A549 (cell line): Measurements from ENCODE around the gene FBN2. TPM values are rescaled to one million over a fixed set of nuclear protein-coding genes. Genes with fewer than 3 reads are reported as not detected.

Experiments used
- ATAC-seq, 2 experiments: fragments of 200-7000 bp in 1 of 2; fragments of >200 bp in 1 of 2; cut with Nextera tagmentation in 1 of 2; cut with Tn5 transposase in 1 of 2; 3 replicates each; pipeline versions ENCODE4 v1.8.0 to v1.9.1; 2018 to 2020; ENCODE audit warnings: mild to moderate bottlenecking in 1 of 2, moderate library complexity in 1 of 2
- CTCF ChIA-PET: fragments of 300-600 bp; sonication (Branson Sonifier 250); formaldehyde crosslinking; extraction: SDS; loops from one replicate; lab custom pipeline; 2021; ENCODE audit warnings: antibody characterized with exemption, inconsistent platforms; lab: Yijun Ruan, JAX
- POLR2A ChIA-PET: fragments of 350-600 bp; formaldehyde crosslinking; extraction: SDS; loops from one replicate; lab custom pipeline; 2021; ENCODE audit warnings: antibody characterized with exemption, inconsistent platforms; lab: Yijun Ruan, JAX
- DNase-seq, 2 experiments: peaks; one replicate each; pipeline versions ENCODE4 v3.0.0 to v3.0.0-alpha.2; 2011 to 2016; ENCODE audit warnings: low read depth in 1 of 2, low spot score in 1 of 2
- FAIRE-seq: peaks from 2 replicates; lab custom pipeline; 2011; peaks lifted over from hg19 to GRCh38; lab: Jason Lieb, UNC
- H3K27ac ChIP-seq, 2 experiments: fragments of >200 bp; sonication (Bioruptor Twin); formaldehyde crosslinking; 3 replicates each; pipeline ENCODE4 v1.5.1; 2016 to 2017
- H3K4me1 ChIP-seq: fragments of >200 bp; sonication (Bioruptor Twin); formaldehyde crosslinking; 3 replicates; pipeline ENCODE4 v1.6.1; 2016
- H3K4me2 ChIP-seq: fragments of >200 bp; sonication (Bioruptor Twin); formaldehyde crosslinking; 3 replicates; pipeline ENCODE4 v1.6.1; 2016
- H3K4me3 ChIP-seq: fragments of >200 bp; sonication (Bioruptor Twin); formaldehyde crosslinking; 3 replicates; pipeline ENCODE4 v1.5.1; 2016
- H3K9me3 ChIP-seq: fragments of >200 bp; sonication (Bioruptor Twin); formaldehyde crosslinking; 3 replicates; pipeline ENCODE4 v1.6.1; 2016
- CEBPB ChIP-seq, 2 experiments: fragments of >200 bp in 1 of 2; sonication (Bioruptor Twin) in 1 of 2; formaldehyde crosslinking in 1 of 2; IDR thresholded peaks; 2 replicates each; pipeline ENCODE4 v1.6.1; 2012 to 2016
- CHD2 ChIP-seq: fragments of 150-350 bp; IDR thresholded peaks from 2 replicates; pipeline ENCODE4 v1.6.1; 2014; ENCODE audit warnings: low read length; ENCODE audit not compliant: partially characterized antibody
- CTCF ChIP-seq: fragments of >200 bp; sonication (Bioruptor Twin); formaldehyde crosslinking; IDR thresholded peaks from 3 replicates; pipeline ENCODE4 v1.5.1; 2016
- E2F6 ChIP-seq: IDR thresholded peaks from 2 replicates; pipeline ENCODE4 v1.6.1; 2012; ENCODE audit warnings: low read depth, borderline replicate concordance
- EHMT2 ChIP-seq: fragments of 200-600 bp; sonication (generic); IDR thresholded peaks from 2 replicates; pipeline ENCODE4 v1.6.1; 2016; ENCODE audit warnings: antibody characterized with exemption, low read depth, mild to moderate bottlenecking, moderate library complexity
- ESRRA ChIP-seq: fragments of 150-350 bp; IDR thresholded peaks from 2 replicates; pipeline ENCODE4 v1.6.1; 2014; ENCODE audit warnings: mild to moderate bottlenecking, low read length, borderline replicate concordance
- FOXS1 ChIP-seq: fragments of 250-450 bp; sonication (Bioruptor Pico); IDR thresholded peaks from 2 replicates; pipeline ENCODE4 v1.5.0; 2020; ENCODE audit warnings: mild to moderate bottlenecking, moderate library complexity
- HDAC2 ChIP-seq: fragments of 200-600 bp; sonication (generic); IDR thresholded peaks from 2 replicates; pipeline ENCODE4 v1.6.1; 2016
- HES2 ChIP-seq: fragments of >200 bp; sonication (Bioruptor Twin); formaldehyde crosslinking; IDR thresholded peaks from 2 replicates; pipeline ENCODE4 v1.6.1; 2016
- HMGXB4 ChIP-seq: fragments of 250-450 bp; sonication (Bioruptor Pico); IDR thresholded peaks from 2 replicates; pipeline ENCODE4 v1.5.0; 2021; ENCODE audit warnings: mild to moderate bottlenecking, moderate library complexity, borderline replicate concordance
- HOXA7 ChIP-seq: fragments of 250-450 bp; sonication (Bioruptor Pico); IDR thresholded peaks from 2 replicates; pipeline ENCODE4 v1.5.0; 2020; ENCODE audit warnings: mild to moderate bottlenecking, moderate library complexity
- JUN ChIP-seq, 2 experiments: fragments of >200 bp; sonication (Bioruptor Twin); formaldehyde crosslinking; IDR thresholded peaks; 2 replicates in 1 of 2; 3 replicates in 1 of 2; pipeline ENCODE4 v1.6.1; 2016 to 2017
- KDM1A ChIP-seq: fragments of 200-600 bp; sonication (generic); IDR thresholded peaks from 2 replicates; pipeline ENCODE4 v1.6.1; 2016; ENCODE audit warnings: low read depth, mild to moderate bottlenecking
- KDM5A ChIP-seq: fragments of 200-600 bp; sonication (generic); IDR thresholded peaks from 2 replicates; pipeline ENCODE4 v1.6.1; 2016; ENCODE audit warnings: antibody characterized with exemption, mild to moderate bottlenecking
- MAFK ChIP-seq: fragments of 450-650 bp; IDR thresholded peaks from 2 replicates; pipeline ENCODE4 v1.6.1; 2014; ENCODE audit not compliant: partially characterized antibody
- MAZ ChIP-seq: fragments of 150-350 bp; IDR thresholded peaks from 2 replicates; pipeline ENCODE4 v1.6.1; 2014; ENCODE audit warnings: antibody characterized with exemption, low read depth, low read length, borderline replicate concordance
- PHF8 ChIP-seq: fragments of 200-600 bp; sonication (generic); IDR thresholded peaks from 2 replicates; pipeline ENCODE4 v1.6.1; 2016; ENCODE audit warnings: low read depth, mild to moderate bottlenecking, antibody characterized with exemption, moderate library complexity, borderline replicate concordance
- RAD21 ChIP-seq, 2 experiments: fragments of >200 bp in 1 of 2; sonication (Bioruptor Twin) in 1 of 2; formaldehyde crosslinking in 1 of 2; IDR thresholded peaks in 1 of 2; conservative IDR thresholded peaks in 1 of 2; 2 replicates in 1 of 2; 3 replicates in 1 of 2; pipeline ENCODE4 v1.6.1; 2012 to 2018; ENCODE audit warnings: inconsistent platforms in 1 of 2
- RFX5 ChIP-seq: fragments of 450-650 bp; IDR thresholded peaks from 2 replicates; pipeline ENCODE4 v1.7.1; 2014; ENCODE audit warnings: antibody characterized with exemption, mild to moderate bottlenecking, moderate library complexity
- RNF2 ChIP-seq: fragments of 200-600 bp; sonication (generic); IDR thresholded peaks from 2 replicates; pipeline ENCODE4 v1.6.1; 2016; ENCODE audit warnings: low read depth, mild to moderate bottlenecking, antibody characterized with exemption, moderate library complexity, borderline replicate concordance
- SMC3 ChIP-seq: fragments of >200 bp; sonication (Bioruptor Twin); formaldehyde crosslinking; IDR thresholded peaks from 3 replicates; pipeline ENCODE4 v1.6.1; 2018; ENCODE audit warnings: inconsistent platforms
- TFCP2L1 ChIP-seq: fragments of 250-450 bp; sonication (Bioruptor Pico); IDR thresholded peaks from 2 replicates; pipeline ENCODE4 v1.5.0; 2021; ENCODE audit warnings: mild to moderate bottlenecking
- TP53 ChIP-seq: fragments of 250-450 bp; sonication (Bioruptor Pico); IDR thresholded peaks from 2 replicates; pipeline ENCODE4 v1.5.0; 2021; ENCODE audit warnings: mild to moderate bottlenecking, moderate library complexity
- ZC3H11A ChIP-seq: fragments of 450-650 bp; IDR thresholded peaks from 2 replicates; pipeline ENCODE4 v1.6.1; 2014; ENCODE audit warnings: antibody characterized with exemption, mild to moderate bottlenecking
- ZNF302 ChIP-seq: fragments of 250-450 bp; sonication (Bioruptor Pico); IDR thresholded peaks from 2 replicates; pipeline ENCODE4 v1.9.0; 2021; ENCODE audit warnings: inconsistent platforms, mild to moderate bottlenecking, moderate library complexity
- WGBS: methylation state at CpG from one replicate; pipeline ENCODE4 v1.1.6; 2017; ENCODE audit errors: missing lambda C conversion rate; 5-methylcytosine and 5-hydroxymethylcytosine counted together
- polyA plus RNA-seq, 4 experiments: library from polyadenylated mRNA; depleted of rRNA in 3 of 4; stranded (reverse); fragments of >200 nt; fragmentation: RNase III in 1 of 4; extraction: RNeasy Plus Mini Kit Qiagen cat#74134 plus additional on column Dnase treatment in 1 of 4; gene quantifications; 2 replicates in 3 of 4; 3 replicates in 1 of 4; pipeline ENCODE4 v1.2.3, GENCODE V29; 2011 to 2017

The FBN2 gene
- polyA plus RNA-seq, 2 of the 4 experiments (the other 2 are of a cell fraction), result 22.2 to 22.7 TPM

- Histone ChIP-seq H3K4me1 (peaks cover 24% of the 10 kb centered on the region; the same call in 2 of the 3 replicates), H3K9me3 (no peaks in the 10 kb centered on the region), H3K4me2 (peak overlapping the region; percentile 86), H3K27ac (peak overlapping the region; percentile 89 to 93), H3K4me3 (peak overlapping the region; percentile 84)
- DNase-seq (peak; percentile 26 to 45), FAIRE-seq (no peak), ATAC-seq (peak; percentile 62 to 64)
- 1% methylated on average over 12 of the region's 75 CpGs for WGBS
- ChIA-PET CTCF (interaction anchor here (1.8 kb wide), 1 partner anchor 38 kb away, joined by 5 read pairs; no protein-coding TSS in a partner anchor), POLR2A (interaction anchor here (1.9 kb wide), 1 partner anchor 41 kb away, joined by 7 read pairs; no protein-coding TSS in a partner anchor)
- TF ChIP-seq HOXA7 (CRISPR knock-in tag) (no peak), RFX5 (0 out of 2 replicates have a peak, but pooled peaks have one; percentile 10), HDAC2 (peak; percentile 81; the same call in 1 of the 2 replicates), CHD2 (peak; percentile 49), E2F6 (peak; percentile 62; the same call in 1 of the 2 replicates), CEBPB (IDR thresholded peaks at IDR 0.05) (peak; percentile 8 to 32; a peak in 1 of 4 replicates), RAD21 (conservative IDR thresholded peaks at IDR 0.05 in 1 of 2, IDR thresholded peaks at IDR 0.05 in 1 of 2) (no peak), KDM5A (no peak), ZNF302 (CRISPR knock-in tag) (no peak), PHF8 (no peak), KDM1A (no peak)
Observed at GRCh38 chr5:128537221-128537999, 635 bp downstream of the FBN2 start.

GRCh38 chr5:128536254-128537220, 1.5 kb downstream of the FBN2 start:
- peak overlapping the region; percentile 86 for H3K4me2 ChIP-seq
- ATAC-seq (no peak), DNase-seq (peak in 1 of 2 experiments; percentile 4), FAIRE-seq (no peak)
- ChIA-PET CTCF (interaction anchor here (1.8 kb wide), 1 partner anchor 37 kb away, joined by 5 read pairs; no protein-coding TSS in a partner anchor), POLR2A (no interaction called here)
- H3K9me3 ChIP-seq, result no peaks in the 10 kb centered on the region
- peak overlapping the region; percentile 84 for H3K4me3 ChIP-seq
- TF ChIP-seq JUN (IDR thresholded peaks at IDR 0.05), result no peak
- no peak for TF ChIP-seq FOXS1 (CRISPR knock-in tag)
- no peak for TF ChIP-seq HES2
- no peak for TF ChIP-seq TFCP2L1
- TF ChIP-seq RNF2, result no peak
- TF ChIP-seq, all 56 proteins: peak for 0
- H3K4me1 ChIP-seq, result peaks cover 24% of the 10 kb centered on the region; the same call in 2 of the 3 replicates
- WGBS, result 88% methylated on average over 47 of the region's 58 CpGs
- peak overlapping the region; percentile 89 to 93 for H3K27ac ChIP-seq

GRCh38 chr5:128535251-128535650, 2.8 kb downstream of the FBN2 start:
- TF ChIP-seq FOXS1 (CRISPR knock-in tag) (no peak), EHMT2 (no peak), MAFK (no peak), CTCF (no peak), HOXA7 (CRISPR knock-in tag) (no peak), SMC3 (no peak), ESRRA (no peak), TP53 (no peak), ZC3H11A (no peak), MAZ (no peak), HMGXB4 (no peak), HES2 (no peak), RNF2 (no peak)
- ATAC-seq (no peak), FAIRE-seq (no peak), DNase-seq (no peak)
- Histone ChIP-seq H3K4me1 (peaks cover 24% of the 10 kb centered on the region; the same call in 2 of the 3 replicates), H3K27ac (no peak overlapping the region), H3K4me3 (no peak overlapping the region), H3K4me2 (peak overlapping the region; percentile 86; the same call in 1 of the 3 replicates), H3K9me3 (no peaks in the 10 kb centered on the region)
- ChIA-PET POLR2A (no interaction called here), CTCF (no interaction called here)
- WGBS, result 70% methylated on average over 1 of the region's 1 CpG
